CD4-positive, alpha-beta T cell treated with Interleukin-6 for 4 hours (primary cell): Measurements from ENCODE around the gene SPG7.
A peak's percentile ranks its signal among the peaks of the same experiment; 100 is the strongest.

Experiments
- DNase-seq: peaks from one replicate; pipeline ENCODE4 v3.0.0-alpha.2; 2020; ENCODE audit warnings: mixed read lengths

SPG7 gene

GRCh38 chr16:89548344-89549006, 40.3 kb downstream of the SPG7 start:
- peak; percentile 22 for DNase-seq

GRCh38 chr16:89549007-89549700, 41.0 kb downstream of the SPG7 start:
- no peak for DNase-seq

GRCh38 chr16:89550421-89551007, 42.3 kb downstream of the SPG7 start:
- DNase-seq, result no peak

- no peak for DNase-seq
These were observed 44.1 kb downstream of the SPG7 start for GRCh38 chr16:89552329-89552728.

- DNase-seq, result no peak
These were observed 44.7 kb downstream of the SPG7 start for GRCh38 chr16:89552913-89553312.

- no peak for DNase-seq
These were observed 45.5 kb downstream of the SPG7 start for GRCh38 chr16:89553733-89554132.

GRCh38 chr16:89554343-89554742, 46.1 kb downstream of the SPG7 start:
- no peak for DNase-seq

- no peak for DNase-seq
These were observed 47.1 kb downstream of the SPG7 start for GRCh38 chr16:89555265-89555664.

- no peak for DNase-seq
These were observed 47.6 kb downstream of the SPG7 start for GRCh38 chr16:89555780-89556179.

- DNase-seq, result peak; percentile 86
These were observed 48.8 kb downstream of the SPG7 start for GRCh38 chr16:89556750-89557689.

GRCh38 chr16:89557690-89558490, 49.7 kb downstream of the SPG7 start:
- DNase-seq, result no peak

GRCh38 chr16:89560378-89561141, 52.4 kb downstream of the SPG7 start, which contains the start of gene RPL13:
RPL13 (plus strand) TSS chr16:89560682; CDS start chr16:89560960, 278 bp downstream.
- DNase-seq, result peak; percentile 94

- DNase-seq, result no peak
These were observed 53.1 kb downstream of the SPG7 start for GRCh38 chr16:89561142-89561883.

GRCh38 chr16:89561884-89562599, 53.8 kb downstream of the SPG7 start:
- no peak for DNase-seq

GRCh38 chr16:89562939-89563338, 54.7 kb downstream of the SPG7 start:
- DNase-seq, result no peak

GRCh38 chr16:89563639-89564392, 55.6 kb downstream of the SPG7 start:
- no peak for DNase-seq

GRCh38 chr16:89564476-89565255, 56.5 kb downstream of the SPG7 start:
- peak; percentile 12 for DNase-seq

GRCh38 chr16:89565256-89565505, 57.0 kb downstream of the SPG7 start:
- DNase-seq, result no peak
